HUES64 (cell line): Measurements from ENCODE around the gene CDH11.

Experiments
- H3K27ac ChIP-seq: 2 replicates; pipeline ENCODE4 v1.7.0; 2013; ENCODE audit warnings: low read depth, low read length, inconsistent platforms
- H3K27me3 ChIP-seq: 2 replicates; pipeline ENCODE4 v1.6.1; 2013; ENCODE audit warnings: mild to moderate bottlenecking, low read length; ENCODE audit not compliant: insufficient read depth
- H3K36me3 ChIP-seq: 2 replicates; pipeline ENCODE4 v1.6.1; 2013; ENCODE audit warnings: mild to moderate bottlenecking, low read length; ENCODE audit not compliant: insufficient read depth
- H3K4me1 ChIP-seq: 2 replicates; pipeline ENCODE4 v1.6.1; 2013; ENCODE audit warnings: mild to moderate bottlenecking, low read length, moderate library complexity; ENCODE audit not compliant: insufficient read depth
- H3K4me3 ChIP-seq: 2 replicates; pipeline ENCODE4 v1.5.1; 2013; ENCODE audit warnings: mild to moderate bottlenecking, low read length, moderate library complexity
- H3K9ac ChIP-seq: 2 replicates; pipeline ENCODE4 v1.6.1; 2013; ENCODE audit warnings: mild to moderate bottlenecking, low read depth, low read length
- H3K9me3 ChIP-seq: 2 replicates; pipeline ENCODE4 v1.6.1; 2013; ENCODE audit warnings: low read depth, low read length; ENCODE audit not compliant: insufficient read depth
- WGBS: fragments of 150-250, 120-280 bp; methylation state at CpG from one replicate; pipeline ENCODE4 v1.1.7; 2013; ENCODE audit warnings: missing lambda C conversion rate; 5-methylcytosine and 5-hydroxymethylcytosine counted together

Gene CDH11

DNA sequence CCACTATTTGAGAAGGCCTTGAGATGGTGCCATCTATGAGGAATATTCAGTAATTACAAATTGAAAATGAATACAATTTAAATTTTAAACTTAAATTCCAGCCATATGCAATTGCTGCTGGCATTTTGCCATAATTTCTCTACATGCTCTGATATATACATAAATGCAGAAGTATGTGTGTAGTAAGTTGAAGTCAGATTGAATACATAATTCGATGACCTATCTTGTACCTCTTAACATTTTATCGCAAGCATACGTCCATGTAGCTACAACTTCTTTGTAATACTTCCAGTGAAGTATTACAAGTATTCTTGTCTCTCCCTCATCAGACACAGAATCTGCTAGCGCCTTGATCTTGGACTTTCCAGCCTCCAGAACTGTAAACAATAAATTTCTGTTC, 26.0 kb downstream of the CDH11 start:
- WGBS = 69% methylated on average over 4 of the region's 4 CpGs
- H3K4me3 ChIP-seq = no peak overlapping the region
- H3K4me1 ChIP-seq = no peaks in the 10 kb centered on the region
- H3K9ac ChIP-seq = no peak overlapping the region
- H3K9me3 ChIP-seq = no peaks in the 10 kb centered on the region
- no peaks in the 10 kb centered on the region for H3K27me3 ChIP-seq
- H3K27ac ChIP-seq = no peak overlapping the region
- no peaks in the 10 kb centered on the region for H3K36me3 ChIP-seq

DNA sequence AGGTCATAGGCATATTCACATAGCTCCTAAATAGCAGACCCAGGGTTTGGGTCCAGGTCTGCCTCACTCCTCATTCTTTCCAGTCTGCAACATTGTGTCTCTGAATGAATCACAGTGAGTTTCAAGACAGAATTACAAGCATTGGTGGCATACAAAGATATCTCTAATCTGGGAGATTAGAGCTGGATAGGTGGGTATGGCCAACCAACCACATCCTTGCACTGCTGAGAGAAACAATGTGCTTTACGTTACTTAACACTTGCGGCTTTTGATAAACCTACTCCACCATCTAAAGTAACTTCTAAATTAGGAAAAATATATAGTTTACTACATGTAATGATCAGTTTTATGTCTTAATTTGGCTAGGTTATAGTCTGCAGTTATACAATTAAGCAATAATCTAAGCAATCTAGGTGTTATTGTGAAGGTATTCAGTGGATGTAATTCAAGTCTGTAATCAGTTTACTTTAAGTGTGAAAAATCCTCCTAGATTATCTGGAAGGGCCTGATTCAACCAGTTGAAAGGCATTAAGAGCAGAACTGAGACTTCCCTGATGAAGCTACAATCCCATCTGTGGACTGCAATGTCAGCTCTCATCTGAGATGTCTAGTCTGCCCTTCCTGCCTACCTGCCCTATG, 26.7 kb downstream of the CDH11 start:
- H3K4me3 ChIP-seq = no peak overlapping the region
- H3K36me3 ChIP-seq = no peaks in the 10 kb centered on the region
- no peaks in the 10 kb centered on the region for H3K4me1 ChIP-seq
- no peaks in the 10 kb centered on the region for H3K9me3 ChIP-seq
- H3K27ac ChIP-seq = no peak overlapping the region
- WGBS = no CpG with 5 or more reads among the region's 2 CpGs
- no peaks in the 10 kb centered on the region for H3K27me3 ChIP-seq
- no peak overlapping the region for H3K9ac ChIP-seq

DNA sequence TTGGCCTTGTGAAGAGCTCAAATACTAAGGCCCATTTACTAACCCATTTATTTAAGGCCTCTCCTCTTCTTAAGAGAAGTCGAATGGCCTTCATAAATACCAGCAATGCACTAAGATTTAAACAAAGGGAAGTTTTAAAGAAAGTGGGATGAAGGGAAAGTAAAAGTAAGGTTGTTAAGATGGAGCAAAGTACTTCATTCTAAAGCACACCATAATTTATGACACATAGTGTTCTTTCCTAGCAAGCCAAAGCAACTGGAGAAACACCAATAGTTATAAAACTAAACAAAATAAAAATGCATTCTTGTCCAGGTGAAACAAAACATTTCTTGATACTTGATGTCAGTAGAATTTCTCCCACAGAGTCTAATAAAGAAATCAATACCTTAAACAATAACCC, 27.9 kb downstream of the CDH11 start:
- no peak overlapping the region for H3K9ac ChIP-seq
- H3K27me3 ChIP-seq = no peaks in the 10 kb centered on the region
- H3K27ac ChIP-seq = no peak overlapping the region
- H3K36me3 ChIP-seq = no peaks in the 10 kb centered on the region
- no peak overlapping the region for H3K4me3 ChIP-seq
- no peaks in the 10 kb centered on the region for H3K9me3 ChIP-seq
- H3K4me1 ChIP-seq = no peaks in the 10 kb centered on the region
- 80% methylated on average over 1 of the region's 1 CpG for WGBS

DNA sequence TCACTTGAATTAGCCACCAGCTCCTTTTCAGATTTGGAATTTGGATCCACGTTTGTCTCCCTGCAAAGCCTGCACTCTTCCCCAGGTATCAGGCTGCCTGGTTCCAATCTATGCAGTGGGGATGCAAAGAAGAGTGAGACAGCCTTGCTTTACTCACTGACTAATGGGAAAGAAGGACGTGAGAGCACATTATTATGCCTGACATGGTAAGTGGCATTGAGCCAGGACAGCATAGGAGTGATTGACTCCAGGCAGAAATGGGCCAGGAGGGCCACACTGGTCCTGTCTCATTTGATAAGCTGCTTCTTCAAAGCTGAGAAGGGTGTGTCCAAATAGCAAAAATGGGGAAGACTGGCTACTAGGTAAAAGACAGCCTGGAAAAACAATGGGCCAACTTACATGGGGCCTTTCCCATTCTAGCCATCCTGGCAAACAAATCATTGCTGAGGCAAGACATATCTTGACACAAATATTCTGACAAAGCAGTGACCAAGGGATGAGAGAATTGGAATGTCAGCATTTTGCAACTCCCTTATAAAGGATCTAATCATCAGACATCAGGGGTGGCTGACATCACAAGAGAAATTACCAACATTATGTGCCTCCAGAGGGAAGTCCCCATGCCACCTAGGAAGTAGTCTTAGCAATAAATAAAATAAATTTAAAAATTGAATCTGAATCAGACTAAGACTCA, 38.6 kb downstream of the CDH11 start:
- no peak overlapping the region for H3K27ac ChIP-seq
- 78% methylated on average over 2 of the region's 2 CpGs for WGBS
- H3K9ac ChIP-seq = no peak overlapping the region
- H3K4me3 ChIP-seq = no peak overlapping the region
- no peaks in the 10 kb centered on the region for H3K36me3 ChIP-seq
- no peaks in the 10 kb centered on the region for H3K4me1 ChIP-seq
- H3K27me3 ChIP-seq = no peaks in the 10 kb centered on the region
- no peaks in the 10 kb centered on the region for H3K9me3 ChIP-seq

DNA sequence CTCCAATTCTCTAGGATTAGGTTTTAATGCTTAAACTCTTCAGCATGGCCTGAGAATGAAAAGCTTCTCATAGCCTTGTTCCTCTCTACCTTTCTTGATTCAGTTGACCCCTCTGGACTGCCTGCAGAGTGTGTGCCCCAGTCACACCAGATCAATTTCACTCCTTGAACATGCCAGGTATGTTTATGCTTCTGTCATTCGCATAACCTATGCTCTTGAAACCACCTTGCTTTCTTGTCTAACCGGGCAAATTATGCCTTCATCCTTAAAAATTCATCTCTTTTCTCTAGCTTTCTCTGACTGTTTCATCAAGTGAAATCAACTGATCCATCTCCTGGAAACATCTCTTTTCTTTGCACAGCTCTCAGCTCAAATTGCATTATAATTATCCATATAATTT, 42.3 kb downstream of the CDH11 start:
- Histone ChIP-seq H3K27me3 (no peaks in the 10 kb centered on the region), H3K27ac (no peak overlapping the region), H3K4me3 (no peak overlapping the region), H3K36me3 (no peaks in the 10 kb centered on the region), H3K9ac (no peak overlapping the region), H3K4me1 (no peaks in the 10 kb centered on the region), H3K9me3 (no peaks in the 10 kb centered on the region)
- WGBS = 95% methylated on average over 2 of the region's 2 CpGs

DNA sequence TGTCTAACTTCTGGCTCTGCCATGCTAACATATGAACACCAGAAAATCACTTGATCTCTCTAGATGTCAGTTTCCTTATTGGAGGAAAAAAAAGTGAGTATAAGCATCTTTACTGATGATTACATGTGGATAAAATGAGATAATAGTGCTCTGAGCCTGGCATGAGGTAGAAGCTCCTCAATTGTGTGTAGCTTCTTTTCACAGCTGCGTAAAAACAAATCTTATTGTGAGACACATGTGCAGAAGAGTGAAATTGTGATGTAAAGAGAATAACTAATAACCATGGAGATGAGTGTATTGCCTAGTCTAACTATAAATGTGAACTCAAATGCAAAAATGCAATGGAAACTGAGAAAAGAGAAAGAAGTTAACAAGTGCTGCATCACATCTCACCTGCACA, 44.7 kb downstream of the CDH11 start:
- Histone ChIP-seq H3K4me1 (no peaks in the 10 kb centered on the region), H3K4me3 (no peak overlapping the region), H3K27ac (no peak overlapping the region), H3K36me3 (no peaks in the 10 kb centered on the region), H3K9ac (no peak overlapping the region), H3K9me3 (no peaks in the 10 kb centered on the region), H3K27me3 (no peaks in the 10 kb centered on the region)
- 100% methylated on average over 1 of the region's 1 CpG for WGBS

DNA sequence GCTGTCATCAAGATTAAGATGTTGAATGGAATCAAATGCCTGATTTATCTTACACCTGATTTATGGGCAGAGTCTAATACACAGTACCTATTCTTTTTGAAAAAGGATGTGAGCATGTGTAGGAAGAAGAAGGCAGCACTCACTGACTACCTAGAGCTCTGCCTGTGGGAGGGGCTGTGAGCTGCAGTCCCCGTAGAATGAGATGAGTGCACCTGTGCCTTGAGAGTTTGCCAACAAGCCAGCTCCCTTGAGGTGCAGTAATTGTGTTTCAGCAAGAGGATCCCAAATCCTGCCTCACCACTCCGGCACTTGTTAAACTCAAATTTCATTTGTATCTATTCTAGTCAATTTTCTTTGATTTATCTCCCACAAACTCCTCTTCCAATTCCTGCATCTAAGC, 46.0 kb downstream of the CDH11 start:
- H3K9ac ChIP-seq = no peak overlapping the region
- H3K27ac ChIP-seq = no peak overlapping the region
- no peak overlapping the region for H3K4me3 ChIP-seq
- no peaks in the 10 kb centered on the region for H3K36me3 ChIP-seq
- 95% methylated on average over 2 of the region's 2 CpGs for WGBS
- H3K4me1 ChIP-seq = peaks cover 5% of the 10 kb centered on the region; the same call in 1 of the 2 replicates
- no peaks in the 10 kb centered on the region for H3K9me3 ChIP-seq
- no peaks in the 10 kb centered on the region for H3K27me3 ChIP-seq

DNA sequence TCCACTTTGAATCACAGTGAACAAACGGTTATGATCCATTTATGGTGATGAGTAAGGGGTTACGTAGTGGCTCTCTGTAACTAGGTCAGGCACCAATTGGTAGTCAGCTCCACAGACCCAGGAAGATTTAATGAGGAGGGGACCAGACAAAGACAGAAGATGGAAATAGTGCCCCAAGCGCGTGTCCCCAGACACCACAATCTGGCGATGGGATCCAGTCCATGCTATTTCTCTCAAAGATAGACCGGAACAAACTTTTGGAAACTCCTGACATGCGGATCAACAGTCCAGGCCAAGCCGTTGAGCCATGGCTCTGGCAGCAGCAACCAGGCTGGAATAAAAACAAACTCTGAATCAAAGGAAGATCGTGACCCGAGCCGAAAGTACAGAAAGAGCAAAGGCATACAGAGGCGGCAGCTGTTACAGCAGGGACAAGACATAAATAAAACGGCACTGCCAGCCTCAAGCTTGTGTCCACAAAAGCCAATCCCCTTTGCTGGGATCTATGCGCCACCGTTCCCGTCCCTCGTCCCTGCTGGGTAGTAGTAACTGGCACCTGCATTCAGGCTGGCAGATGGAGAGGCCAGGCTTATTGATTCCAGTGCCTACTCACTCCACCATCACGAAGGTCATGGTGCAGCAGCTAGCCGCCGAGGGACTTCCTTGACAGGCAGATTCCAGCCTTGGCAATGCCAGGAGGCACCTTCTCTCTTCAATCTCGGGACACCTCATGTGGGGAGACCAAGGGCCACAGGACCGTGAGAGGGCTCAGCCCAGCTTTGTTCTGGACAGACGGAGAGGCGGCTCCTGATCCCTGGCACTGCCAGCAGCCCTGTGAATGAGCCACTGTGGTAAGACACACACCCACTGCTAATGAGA, 50.2 kb downstream of the CDH11 start:
- Histone ChIP-seq H3K27me3 (no peaks in the 10 kb centered on the region), H3K27ac (no peak overlapping the region), H3K4me1 (peaks cover 19% of the 10 kb centered on the region), H3K9me3 (no peaks in the 10 kb centered on the region), H3K36me3 (no peaks in the 10 kb centered on the region), H3K9ac (no peak overlapping the region), H3K4me3 (no peak overlapping the region)
- WGBS = 96% methylated on average over 24 of the region's 24 CpGs

DNA sequence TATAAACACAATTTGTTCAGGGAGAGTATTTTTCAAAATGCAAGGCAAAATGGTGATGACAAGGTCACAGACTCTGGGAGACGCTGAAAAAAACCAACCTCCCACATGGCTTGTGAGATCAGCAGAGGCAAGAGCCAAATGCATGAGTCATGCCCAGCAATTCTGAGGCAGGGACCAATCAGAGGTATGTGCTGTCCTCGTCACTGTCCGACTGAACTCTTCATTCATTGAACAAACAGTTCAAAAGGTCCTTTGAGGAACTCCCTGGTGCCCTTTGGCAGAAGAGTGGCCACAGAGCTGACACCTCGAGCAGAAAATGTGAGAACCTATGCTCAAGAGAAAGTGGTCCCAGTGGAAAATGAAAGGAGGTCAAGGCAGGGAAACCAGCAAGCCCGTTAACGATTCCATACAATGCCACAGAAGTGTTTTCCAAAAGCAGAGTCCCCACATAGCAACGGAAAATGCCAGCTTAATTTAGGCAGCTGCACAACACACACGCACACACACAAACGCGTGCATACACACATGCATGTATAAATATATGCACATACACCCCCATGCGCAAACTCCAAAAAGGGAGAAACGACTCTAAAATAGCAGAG, 50.9 kb downstream of the CDH11 start:
- Histone ChIP-seq H3K27me3 (no peaks in the 10 kb centered on the region), H3K9ac (no peak overlapping the region), H3K4me1 (peaks cover 19% of the 10 kb centered on the region), H3K9me3 (no peaks in the 10 kb centered on the region), H3K4me3 (no peak overlapping the region), H3K36me3 (no peaks in the 10 kb centered on the region), H3K27ac (no peak overlapping the region)
- WGBS = 78% methylated on average over 12 of the region's 12 CpGs

DNA sequence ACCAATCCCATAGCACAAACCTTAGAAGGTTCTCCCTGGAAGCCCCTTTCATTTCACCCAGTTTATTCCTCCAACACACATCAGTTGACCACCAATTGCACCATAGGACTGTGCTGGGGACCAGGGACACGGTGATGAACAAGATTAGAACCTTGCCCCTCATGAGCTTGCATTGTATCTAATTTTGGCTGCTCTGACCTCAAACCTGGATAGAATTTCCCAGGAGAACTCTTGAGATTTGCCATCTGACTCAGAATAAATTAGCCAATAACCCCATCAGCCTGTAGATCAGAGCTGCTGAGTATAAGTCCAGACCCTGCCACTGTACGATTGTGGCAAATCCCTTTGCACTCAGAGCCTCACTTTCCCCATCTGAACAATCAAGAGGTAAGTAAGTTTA, 52.1 kb downstream of the CDH11 start:
- no peaks in the 10 kb centered on the region for H3K27me3 ChIP-seq
- H3K9me3 ChIP-seq = no peaks in the 10 kb centered on the region
- no peaks in the 10 kb centered on the region for H3K36me3 ChIP-seq
- H3K4me3 ChIP-seq = no peak overlapping the region
- peaks cover 19% of the 10 kb centered on the region for H3K4me1 ChIP-seq
- H3K9ac ChIP-seq = no peak overlapping the region
- H3K27ac ChIP-seq = no peak overlapping the region
- 97% methylated on average over 2 of the region's 2 CpGs for WGBS

DNA sequence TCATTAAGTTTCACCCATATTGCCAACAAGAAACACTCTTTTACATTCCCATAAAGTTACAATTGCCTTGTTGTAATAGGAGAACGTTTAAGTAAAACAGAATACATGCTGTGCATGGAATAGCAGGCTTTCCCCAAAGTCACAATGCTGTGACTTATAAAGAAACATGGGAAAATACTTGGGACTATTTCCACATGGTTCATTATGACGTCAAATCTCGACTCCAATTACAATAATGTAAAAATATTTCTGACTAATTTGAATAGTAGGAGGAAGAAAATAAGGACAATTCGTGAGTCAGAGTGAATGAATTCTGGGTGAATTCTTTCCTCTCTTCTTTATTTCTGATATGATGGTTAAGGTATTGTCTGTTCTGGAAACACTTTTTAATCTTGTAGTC, 52.8 kb downstream of the CDH11 start:
- Histone ChIP-seq H3K9ac (no peak overlapping the region), H3K27ac (no peak overlapping the region)

More for the DNA sequence above, 52.8 kb downstream of the CDH11 start:
- Histone ChIP-seq H3K36me3 (no peaks in the 10 kb centered on the region), H3K27me3 (no peaks in the 10 kb centered on the region), H3K4me3 (no peak overlapping the region), H3K4me1 (peaks cover 19% of the 10 kb centered on the region), H3K9me3 (no peaks in the 10 kb centered on the region)
- 88% methylated on average over 4 of the region's 4 CpGs for WGBS
